GM10248 (cell line): Measurements from ENCODE around the gene TIGD1.

Source experiments
- CTCF ChIA-PET: fragments of 300-600 bp; sonication (Branson Sonifier 250); formaldehyde crosslinking; extraction: SDS; loops from one replicate; lab custom pipeline; 2021; ENCODE audit warnings: antibody characterized with exemption; lab: Yijun Ruan, JAX
- POLR2A ChIA-PET: fragments of 350-650 bp; sonication (Branson Sonifier 250); formaldehyde crosslinking; extraction: SDS; loops from one replicate; lab custom pipeline; 2020; ENCODE audit warnings: antibody characterized with exemption; lab: Yijun Ruan, JAX
- DNase-seq: peaks from one replicate; pipeline ENCODE4 v3.0.0; 2012; ENCODE audit errors: extremely low spot score
- CTCF ChIP-seq: IDR thresholded peaks from 2 replicates; pipeline ENCODE4 v1.5.1; 2012; ENCODE audit warnings: mild to moderate bottlenecking, low read depth; ENCODE audit errors: extremely low read depth, missing control alignments, control extremely low read depth

The TIGD1 gene

GRCh38 chr2:232550354-232551249 lies at the start of gene TIGD1, which contains the start of gene EIF4E2:
TIGD1 (minus strand) TSS chr2:232550557; CDS start chr2:232549882, 675 bp downstream.
EIF4E2 (plus strand) TSS chr2:232550689; CDS start chr2:232550725, 36 bp downstream.
- ChIA-PET POLR2A (no interaction called here), CTCF (no interaction called here)
- DNase-seq, result peak; percentile 99
- no peak for TF ChIP-seq CTCF

GRCh38 chr2:232598293-232598692 lies 47.9 kb upstream of the TIGD1 start:
- TF ChIP-seq CTCF, result no peak
- CTCF ChIA-PET, result interaction anchor here (1.2 kb wide), 1 partner anchor 14 kb away, joined by 4 read pairs; no protein-coding TSS in a partner anchor

GRCh38 chr2:232597362-232598079 lies 47.2 kb upstream of the TIGD1 start:
- no peak for DNase-seq
- ChIA-PET CTCF (no interaction called here), POLR2A (no interaction called here)
- no peak for TF ChIP-seq CTCF

More at GRCh38 chr2:232598293-232598692, 47.9 kb upstream of the TIGD1 start:
- no peak for DNase-seq
- POLR2A ChIA-PET, result no interaction called here

- DNase-seq, result no peak
- TF ChIP-seq CTCF, result no peak
- ChIA-PET POLR2A (no interaction called here), CTCF (interaction anchor here (1.1 to 1.5 kb wide), 2 partner anchors 11 to 21 kb away, joined by 3 read pairs; no protein-coding TSS in a partner anchor)
These were observed 43.6 kb upstream of the TIGD1 start for GRCh38 chr2:232593982-232594381.

- no peak for TF ChIP-seq CTCF
- no peak for DNase-seq
- POLR2A ChIA-PET, result no interaction called here
- CTCF ChIA-PET, result interaction anchor here (1.1 kb wide), 1 partner anchor 19 kb away, joined by 3 read pairs; no protein-coding TSS in a partner anchor
These were observed 42.5 kb upstream of the TIGD1 start for GRCh38 chr2:232592772-232593395.
